ENCODE measurements around the gene ACBD5. TPM values are rescaled to one million over a fixed set of nuclear protein-coding genes. Genes with fewer than 3 reads are reported as not detected.

Gene ACBD5
- polyA plus RNA-seq, 3 donors: 30.1 to 42.7 (median 36.8) TPM

DNA sequence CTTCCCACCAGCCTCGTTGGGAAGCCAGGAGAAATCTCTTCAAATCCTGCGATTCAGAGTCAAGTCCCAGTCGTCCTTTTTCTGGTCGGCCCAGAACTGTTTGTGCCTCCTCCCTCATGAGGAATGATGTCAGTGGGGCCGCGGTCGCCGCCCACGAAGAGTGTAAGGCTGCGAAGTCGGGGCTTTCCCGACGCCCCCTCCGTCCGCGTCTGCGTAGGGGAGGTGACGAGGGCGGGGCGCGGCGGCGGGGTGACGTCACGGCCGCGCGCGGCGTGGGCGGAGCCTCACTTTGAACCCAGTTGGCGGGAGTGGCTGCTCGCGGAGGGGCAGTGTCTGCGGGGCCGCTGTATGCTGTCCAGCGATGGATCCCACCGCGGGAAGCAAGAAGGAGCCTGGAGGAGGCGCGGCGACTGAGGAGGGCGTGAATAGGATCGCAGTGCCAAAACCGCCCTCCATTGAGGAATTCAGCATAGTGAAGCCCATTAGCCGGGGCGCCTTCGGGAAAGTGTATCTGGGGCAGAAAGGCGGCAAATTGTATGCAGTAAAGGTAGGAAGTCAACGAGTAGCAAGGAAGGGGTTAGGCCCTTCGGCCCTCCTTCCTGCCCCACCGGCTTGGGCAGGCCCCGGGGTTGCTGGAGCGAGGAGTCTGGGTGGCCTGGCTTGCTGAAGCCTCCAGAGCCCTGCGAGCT, 85.4 kb downstream of the ACBD5 start, which contains the start of gene MASTL:
Gene MASTL (plus strand): TSS at position 287 of the 689 bp plus-strand sequence. CDS start 75 bp downstream, at position 362.
- peak; percentile 92 for DNase-seq

DNA sequence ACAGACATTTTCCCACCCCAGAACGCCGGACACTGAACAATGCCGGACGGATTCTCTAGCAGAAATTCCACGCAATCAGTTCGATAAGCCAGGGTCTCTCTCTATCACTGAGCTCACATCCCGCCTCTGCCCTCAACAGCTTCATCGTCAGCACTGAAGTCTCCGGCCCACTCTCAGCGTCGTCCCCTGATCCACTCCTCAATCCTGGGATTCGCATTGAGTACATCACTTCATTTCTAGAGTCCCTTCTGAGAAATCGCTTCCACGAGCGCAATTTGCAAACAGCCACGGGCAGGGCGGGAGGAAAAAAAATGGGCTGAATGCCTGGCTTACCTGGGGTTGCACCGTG, 86.8 kb downstream of the ACBD5 start:
- no peak for DNase-seq

DNA sequence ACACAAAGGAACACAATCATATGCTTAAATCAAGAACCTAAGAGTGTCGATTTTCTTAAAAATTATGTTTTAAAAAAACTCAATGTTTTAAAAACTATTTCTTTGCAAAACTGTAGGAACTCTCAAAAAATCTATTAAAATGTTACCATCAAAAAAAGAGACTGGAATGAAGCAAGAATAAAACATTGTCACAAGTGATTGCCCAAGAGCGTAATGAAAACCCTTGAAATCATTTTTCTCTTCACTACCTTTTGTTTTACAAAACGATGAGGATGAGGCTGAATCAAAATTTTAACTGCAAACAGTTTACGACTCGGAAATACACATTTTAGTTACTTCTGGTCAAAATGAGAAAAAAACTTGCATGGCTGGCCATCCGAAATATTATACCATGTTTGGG, 87.3 kb downstream of the ACBD5 start:
- no peak for DNase-seq

DNA sequence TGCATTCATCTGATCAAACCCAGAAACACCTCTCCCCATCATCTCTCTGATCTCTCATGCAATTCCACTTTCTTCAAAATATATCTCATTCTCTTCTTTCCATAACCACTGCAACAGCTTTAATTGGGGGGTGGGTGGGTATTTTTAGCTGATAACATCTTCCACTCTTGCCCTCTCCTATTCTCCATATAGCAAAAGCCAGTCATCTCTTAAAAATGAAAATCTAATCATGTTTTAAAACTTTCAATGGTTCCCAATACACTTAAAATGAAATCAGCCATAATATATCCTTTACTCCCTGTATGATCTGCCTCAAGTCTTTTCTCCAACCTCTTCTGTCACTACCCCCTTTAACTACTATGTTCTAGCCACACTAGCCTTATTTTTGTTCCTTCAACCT, 87.9 kb downstream of the ACBD5 start:
- no peak for DNase-seq

DNA sequence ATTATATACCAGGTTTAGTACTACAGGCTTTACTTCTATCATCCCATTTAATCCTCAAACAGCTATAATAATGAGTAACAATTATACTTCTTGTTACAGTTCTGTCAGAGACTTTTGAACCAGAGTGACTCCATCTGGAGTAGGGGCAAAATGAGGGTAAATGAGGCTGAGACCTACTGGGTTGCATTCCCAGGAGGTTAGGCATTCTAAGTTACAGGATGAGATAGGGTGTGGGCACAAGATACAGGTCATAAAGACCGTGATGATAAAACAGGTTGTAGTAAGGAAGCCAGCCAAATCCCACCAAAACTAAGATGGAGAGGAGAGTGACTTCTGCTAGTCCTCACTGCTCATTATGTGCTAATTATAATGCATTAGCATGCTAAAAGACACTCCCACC, 90.3 kb downstream of the ACBD5 start:
- no peak for DNase-seq

DNA sequence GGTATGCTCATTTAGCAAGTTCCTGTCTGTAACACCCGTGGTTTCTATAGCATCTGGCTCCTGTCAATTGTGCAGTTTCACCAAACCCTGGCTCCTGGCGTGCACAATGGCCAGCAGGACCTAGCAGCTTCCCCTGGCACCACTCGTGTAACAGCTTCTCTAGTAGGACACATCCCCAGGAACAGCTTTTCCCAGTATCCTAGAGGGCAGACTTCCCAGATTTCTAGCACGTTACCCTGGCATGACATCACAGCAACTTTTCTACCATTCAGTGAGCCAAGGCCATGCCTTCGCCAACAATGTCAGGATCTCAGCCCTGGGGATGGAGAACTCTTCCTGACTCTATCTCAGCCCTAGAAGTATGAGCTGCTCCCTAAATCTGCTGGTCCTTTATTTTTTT, 92.9 kb downstream of the ACBD5 start:
- DNase-seq: no peak

DNA sequence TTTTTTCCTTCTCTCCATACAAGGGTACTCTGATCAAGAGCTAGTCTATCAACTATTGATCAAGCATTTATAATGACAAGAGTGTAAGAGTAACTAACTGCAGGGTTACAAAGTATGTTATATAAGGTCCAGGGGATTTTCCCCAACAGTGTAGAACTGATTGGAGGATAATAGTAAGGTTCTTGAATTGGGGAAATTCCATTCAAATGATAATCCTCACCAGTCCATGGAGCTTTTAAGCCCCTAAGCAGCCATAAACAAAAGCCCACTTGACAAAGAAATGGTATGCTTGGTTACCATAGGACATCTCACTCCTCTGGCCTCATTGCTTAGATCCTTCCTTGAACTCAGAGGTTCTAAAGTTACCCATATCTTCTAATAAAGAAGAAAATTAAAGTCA, 94.7 kb downstream of the ACBD5 start:
- DNase-seq: no peak

Other genes starting within 250 kb of the ACBD5 start
- 10 to 100 TPM; 11.7 to 19.5 (median 15.3) TPM for gene ANKRD26, start 140.3 kb downstream of the ACBD5 start, polyA plus RNA-seq (ENCODE audit: insufficient read length in 3 of 3)
- gene YME1L1, start 86.4 kb downstream of the ACBD5 start, polyA plus RNA-seq (ENCODE audit: insufficient read length in 3 of 3): 100 to 1,000 TPM in 2 of 3 donors, 10 to 100 TPM in 1; 99.3 to 113 (median 112) TPM
- gene MASTL, start 85.4 kb downstream of the ACBD5 start, polyA plus RNA-seq (ENCODE audit: insufficient read length in 3 of 3): 10 to 100 TPM; 11.5 to 18.2 (median 17.6) TPM

Data from renal pelvis (tissue), 4 donors.